ELR (cell line): ENCODE results near the gene NTN5.

Source experiments
- DNase-seq: peaks from one replicate; pipeline ENCODE4 v3.0.0-alpha.2; 2015; ENCODE audit warnings: low read depth

Gene NTN5

GRCh38 chr19:48629599-48630295, 43.1 kb downstream of the NTN5 start:
- DNase-seq, result no peak

GRCh38 chr19:48629297-48629598, 43.6 kb downstream of the NTN5 start:
- DNase-seq, result no peak

GRCh38 chr19:48628486-48629296, 44.1 kb downstream of the NTN5 start:
- DNase-seq, result no peak

GRCh38 chr19:48627865-48628314, 44.9 kb downstream of the NTN5 start:
- no peak for DNase-seq

GRCh38 chr19:48627201-48627864, 45.5 kb downstream of the NTN5 start:
- peak; percentile 37 for DNase-seq

- no peak for DNase-seq
These were observed 46.9 kb downstream of the NTN5 start for GRCh38 chr19:48625891-48626327.

GRCh38 chr19:48624791-48625723, 47.8 kb downstream of the NTN5 start:
- no peak for DNase-seq

GRCh38 chr19:48624067-48624594, 48.7 kb downstream of the NTN5 start:
- DNase-seq, result peak; percentile 97

- DNase-seq, result no peak
These were observed 49.2 kb downstream of the NTN5 start for GRCh38 chr19:48623556-48624066.

- DNase-seq, result peak; percentile 49
These were observed 52.9 kb downstream of the NTN5 start for GRCh38 chr19:48619692-48620585.

- peak; percentile 98 for DNase-seq
These were observed 53.7 kb downstream of the NTN5 start, which contains the start of the genes RPL18 and SPHK2 for GRCh38 chr19:48618916-48619691. RPL18 (minus strand) TSS chr19:48619178; CDS start chr19:48619143, 35 bp downstream. SPHK2 (plus strand) TSS chr19:48619506; CDS start chr19:48620515, 1,009 bp downstream.

- no peak for DNase-seq
These were observed 54.4 kb downstream of the NTN5 start for GRCh38 chr19:48618278-48618915.

- peak; percentile 31 for DNase-seq
These were observed 55.5 kb downstream of the NTN5 start for GRCh38 chr19:48617146-48617937.

GRCh38 chr19:48616491-48617056, 56.2 kb downstream of the NTN5 start:
- no peak for DNase-seq

GRCh38 chr19:48616041-48616436, 56.8 kb downstream of the NTN5 start:
- no peak for DNase-seq

- no peak for DNase-seq
These were observed 57.4 kb downstream of the NTN5 start for GRCh38 chr19:48615231-48616040.
